HL-60 (cell line): ENCODE data around the gene PPP6R2.

Experiments used
- DNase-seq, 2 experiments: peaks; one replicate each; pipeline ENCODE4 v3.0.0-alpha.2; 2010 to 2020; ENCODE audit warnings: low read depth in 1 of 2, low spot score in 1 of 2
- H3K27ac ChIP-seq: fragments of 250-450 bp; sonication (Bioruptor Pico); replicated peaks from 2 replicates; pipeline ENCODE4 v1.5.1; 2020; ENCODE audit warnings: mild to moderate bottlenecking, moderate library complexity
- H3K27me3 ChIP-seq: fragments of 250-450 bp; sonication (Bioruptor Pico); 2 replicates; pipeline ENCODE4 v1.5.1; 2021; ENCODE audit warnings: mild to moderate bottlenecking, moderate library complexity; ENCODE audit not compliant: insufficient read depth, poor library complexity, severe bottlenecking
- H3K4me3 ChIP-seq: replicated peaks from 2 replicates; pipeline ENCODE4 v1.5.1; 2011; ENCODE audit warnings: mild to moderate bottlenecking, control low read depth, low read length; ENCODE audit not compliant: insufficient read depth
- GABPA ChIP-seq: IDR thresholded peaks from 2 replicates; pipeline ENCODE4 v1.6.1; 2012; ENCODE audit warnings: low read depth
- POLR2AphosphoS5 ChIP-seq: IDR thresholded peaks from 2 replicates; pipeline ENCODE4 v1.6.1; 2012; ENCODE audit warnings: low read depth
- REST ChIP-seq: IDR thresholded peaks from 2 replicates; pipeline ENCODE4 v1.6.1; 2012; ENCODE audit warnings: low read depth; ENCODE audit not compliant: insufficient replicate concordance
- SPI1 ChIP-seq: IDR thresholded peaks from 2 replicates; pipeline ENCODE4 v1.6.1; 2012; ENCODE audit warnings: low read depth, mild to moderate bottlenecking, borderline replicate concordance
- TF ChIP-seq, protein P1 (sequence below): IDR thresholded peaks from one replicate; pipeline ENCODE4 v1.5.1; 2011; ENCODE audit warnings: low read length, control low read depth, inconsistent platforms; ENCODE audit not compliant: insufficient read depth

Gene PPP6R2

GRCh38 chr22:50483106-50483505 lies 140.0 kb downstream of the PPP6R2 start:
- Histone ChIP-seq H3K4me3 (no peak overlapping the region), H3K27ac (no peak overlapping the region), H3K27me3 (peaks cover 25% of the 10 kb centered on the region)
- TF ChIP-seq REST: no peak
- TF ChIP-seq, protein P1, sequence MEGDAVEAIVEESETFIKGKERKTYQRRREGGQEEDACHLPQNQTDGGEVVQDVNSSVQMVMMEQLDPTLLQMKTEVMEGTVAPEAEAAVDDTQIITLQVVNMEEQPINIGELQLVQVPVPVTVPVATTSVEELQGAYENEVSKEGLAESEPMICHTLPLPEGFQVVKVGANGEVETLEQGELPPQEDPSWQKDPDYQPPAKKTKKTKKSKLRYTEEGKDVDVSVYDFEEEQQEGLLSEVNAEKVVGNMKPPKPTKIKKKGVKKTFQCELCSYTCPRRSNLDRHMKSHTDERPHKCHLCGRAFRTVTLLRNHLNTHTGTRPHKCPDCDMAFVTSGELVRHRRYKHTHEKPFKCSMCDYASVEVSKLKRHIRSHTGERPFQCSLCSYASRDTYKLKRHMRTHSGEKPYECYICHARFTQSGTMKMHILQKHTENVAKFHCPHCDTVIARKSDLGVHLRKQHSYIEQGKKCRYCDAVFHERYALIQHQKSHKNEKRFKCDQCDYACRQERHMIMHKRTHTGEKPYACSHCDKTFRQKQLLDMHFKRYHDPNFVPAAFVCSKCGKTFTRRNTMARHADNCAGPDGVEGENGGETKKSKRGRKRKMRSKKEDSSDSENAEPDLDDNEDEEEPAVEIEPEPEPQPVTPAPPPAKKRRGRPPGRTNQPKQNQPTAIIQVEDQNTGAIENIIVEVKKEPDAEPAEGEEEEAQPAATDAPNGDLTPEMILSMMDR: no peak
- TF ChIP-seq GABPA: no peak
- no peak for TF ChIP-seq SPI1
- no peak for TF ChIP-seq POLR2AphosphoS5
- no peak for DNase-seq

DNA sequence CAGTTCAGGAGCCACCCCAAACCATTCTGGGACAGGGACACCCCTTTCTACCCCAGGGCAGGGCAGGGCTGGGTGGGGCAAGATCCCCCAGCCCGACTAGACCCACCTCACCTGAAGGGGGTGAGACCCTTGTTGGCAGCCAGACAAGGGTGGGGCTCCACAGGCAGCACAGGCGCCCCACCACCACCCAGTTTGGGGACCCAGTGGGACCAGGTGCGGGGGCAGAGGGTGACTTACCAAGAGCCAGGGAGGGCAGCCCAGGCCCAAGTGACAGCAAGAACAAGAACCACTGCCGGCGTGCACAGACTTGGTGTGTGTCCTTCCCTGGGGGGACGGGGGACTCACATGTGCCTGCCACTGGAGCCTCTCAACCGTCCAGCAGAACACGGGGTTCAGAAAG lies 140.4 kb downstream of the PPP6R2 start:
- Histone ChIP-seq H3K4me3 (no peak overlapping the region), H3K27me3 (peaks cover 25% of the 10 kb centered on the region)
- TF ChIP-seq, protein P1: no peak
- TF ChIP-seq GABPA (no peak), POLR2AphosphoS5 (no peak), SPI1 (no peak), REST (no peak)

DNA sequence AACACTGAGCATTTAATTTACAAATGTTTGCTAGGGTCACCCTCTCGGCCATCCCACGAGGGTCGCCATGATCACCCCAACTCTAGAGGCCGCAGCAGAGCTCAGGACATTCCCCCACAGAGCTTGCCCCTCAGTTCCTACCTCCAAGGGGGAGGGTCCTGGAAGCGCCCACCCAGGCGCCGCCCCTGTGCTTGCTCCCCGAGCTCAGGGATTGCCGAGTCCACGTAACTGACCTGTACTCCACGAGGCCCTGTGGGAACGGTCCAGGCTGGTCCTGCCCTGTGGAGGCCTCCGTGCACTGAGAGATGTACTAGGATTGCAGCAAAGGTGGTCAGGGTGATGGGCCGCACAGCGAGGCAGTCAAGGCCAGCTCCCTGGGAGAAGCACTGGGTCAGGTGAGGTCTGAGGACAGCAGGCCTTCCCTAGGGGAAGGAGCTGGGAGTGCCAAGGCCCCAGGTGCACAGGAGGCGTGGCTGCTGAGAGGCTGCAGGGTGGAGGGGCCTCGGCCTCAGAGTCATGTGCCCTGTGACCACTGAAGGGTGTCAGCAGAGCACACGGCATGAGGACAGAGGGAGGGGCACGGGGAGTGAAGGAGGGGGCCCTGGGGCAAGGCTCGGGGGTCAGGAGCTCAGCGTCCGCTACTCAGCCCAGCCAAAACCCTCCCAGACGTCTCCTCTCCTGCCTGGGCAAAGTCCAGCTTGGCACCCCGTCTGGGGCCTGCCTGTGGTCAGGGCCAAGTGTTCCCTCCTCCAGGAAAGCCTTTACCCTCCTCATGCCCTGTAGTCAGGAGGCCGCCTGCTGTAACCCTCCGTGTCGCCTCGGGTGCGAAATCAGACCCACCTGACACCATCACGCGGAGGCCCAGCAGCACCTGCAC lies 141.1 kb downstream of the PPP6R2 start:
- H3K4me3 ChIP-seq: no peak overlapping the region
- H3K27ac ChIP-seq: no peak overlapping the region
- no peak for DNase-seq
- TF ChIP-seq GABPA: no peak
- TF ChIP-seq, protein P1: no peak
- H3K27me3 ChIP-seq: peaks cover 22% of the 10 kb centered on the region

More for the DNA sequence above, 140.4 kb downstream of the PPP6R2 start:
- H3K27ac ChIP-seq: no peak overlapping the region
- no peak for DNase-seq
